Stimulated activated CD4-positive, alpha-beta T cell treated with anti-CD3 and anti-CD28 coated beads, Interleukin-12 subunit alpha, Interleukin-12 subunit beta, amount 100 ng/mL, for 48 hours (primary cell): Measurements from ENCODE around the gene MTFMT.
"Not testable (repeated sequence)": the region's sequence is repeated elsewhere in the genome, so short reads cannot be mapped to it uniquely, and the experiment has no call there.

ENCODE experiments used
- DNase-seq, 3 donors: peaks; one replicate each; pipeline ENCODE4 v3.0.0-alpha.2; 2020; ENCODE audit warnings: low read depth in 2 of 3, low spot score in 1 of 3

The MTFMT gene

GRCh38 chr15:65028921-65029735 is at the start of gene MTFMT:
MTFMT (minus strand) TSS chr15:65029639; CDS start chr15:65029613, 26 bp downstream.
- peak; percentile 78 to 94 (median 94) for DNase-seq

DNA sequence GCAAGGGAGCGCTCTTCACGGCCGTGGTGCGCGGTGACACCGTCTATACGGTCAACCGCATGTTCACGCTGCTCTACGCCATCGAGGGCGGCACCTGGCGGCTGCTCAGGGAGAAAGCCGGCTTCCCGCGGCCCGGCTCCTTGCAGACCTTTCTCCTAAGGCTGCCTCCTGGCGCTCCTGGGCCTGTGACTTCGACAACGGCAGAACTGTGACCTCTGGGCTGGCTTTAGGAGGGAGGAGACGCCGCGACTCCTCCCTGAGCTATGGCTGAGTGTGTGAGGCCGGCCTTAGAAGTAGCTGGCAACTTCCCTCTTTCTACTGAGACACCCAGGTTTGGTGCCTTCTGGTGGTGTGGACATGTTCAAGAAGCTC is 48.5 kb upstream of the MTFMT start:
- DNase-seq = peak; percentile 25 to 52 (median 35)

GRCh38 chr15:65077291-65077980 is 48.0 kb upstream of the MTFMT start:
- DNase-seq = no peak

GRCh38 chr15:65076486-65077290 is 47.2 kb upstream of the MTFMT start, which contains the start of gene KBTBD13:
KBTBD13 (plus strand) TSS chr15:65076746; CDS start chr15:65076816, 70 bp downstream.
- no peak for DNase-seq

DNA sequence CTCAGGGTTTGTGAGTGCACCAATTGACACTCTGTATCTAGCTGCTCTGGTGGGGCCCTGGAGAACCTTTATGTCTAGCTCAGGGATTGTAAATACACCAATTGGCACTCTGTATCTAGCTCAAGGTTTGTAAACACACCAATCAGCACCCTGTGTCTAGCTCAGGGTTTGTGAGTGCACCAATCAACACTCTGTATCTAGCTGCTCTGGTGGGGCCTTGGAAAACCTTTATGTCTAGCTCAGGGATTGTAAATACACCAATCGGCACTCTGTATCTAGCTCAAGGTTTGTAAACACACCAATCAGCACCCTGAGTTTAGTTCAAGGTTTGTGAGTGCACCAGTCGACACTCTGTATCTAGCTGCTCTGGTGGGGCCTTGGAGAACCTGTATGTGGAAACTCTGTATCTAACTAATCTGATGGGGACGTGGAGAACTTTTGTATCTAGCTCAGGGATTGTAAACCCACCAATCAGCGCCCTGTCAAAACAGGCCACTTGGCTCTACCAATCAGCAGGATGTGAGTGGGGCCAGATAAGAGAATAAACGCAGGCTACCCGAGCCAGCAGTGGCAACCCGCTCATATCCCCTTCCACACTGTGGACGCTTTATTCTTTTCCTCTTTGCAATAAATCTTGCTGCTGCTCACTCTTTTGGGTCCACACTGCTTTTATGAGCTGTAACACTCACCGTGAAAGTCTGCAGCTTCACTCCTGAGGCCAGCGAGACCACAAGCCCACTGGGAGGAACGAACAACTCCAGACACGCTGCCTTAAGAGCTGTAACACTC is 46.4 kb upstream of the MTFMT start:
- DNase-seq = not testable (repeated sequence)

GRCh38 chr15:65074946-65075345 is 45.5 kb upstream of the MTFMT start:
- DNase-seq = not testable (repeated sequence)

DNA sequence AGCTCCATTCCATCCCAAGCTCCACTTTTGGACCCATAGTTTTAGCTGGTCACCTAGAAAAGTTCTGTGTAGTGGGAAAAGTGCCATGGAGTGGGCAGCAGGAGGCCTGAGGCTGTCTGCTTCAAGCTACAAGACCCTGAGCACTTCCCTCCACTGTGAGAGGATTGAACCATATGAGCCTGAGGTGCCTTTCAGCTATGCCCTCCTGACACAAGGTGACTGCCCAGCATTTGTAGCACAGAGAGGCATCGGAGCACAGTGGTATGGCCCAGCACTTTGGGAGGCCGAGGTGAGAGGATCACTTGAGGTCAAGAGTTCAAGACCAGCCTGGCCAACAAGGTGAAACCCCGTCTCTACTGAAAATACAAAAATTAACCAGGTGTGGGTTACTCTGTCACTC is 43.2 kb upstream of the MTFMT start:
- no peak for DNase-seq

- DNase-seq = no peak
Measured at GRCh38 chr15:65072027-65072426, 42.6 kb upstream of the MTFMT start.

- no peak for DNase-seq
Measured at GRCh38 chr15:65071381-65071811, 42.0 kb upstream of the MTFMT start.

- no peak for DNase-seq
Measured at GRCh38 chr15:65069779-65070546, 40.5 kb upstream of the MTFMT start.

- no peak for DNase-seq
Measured at GRCh38 chr15:65069179-65069578, 39.7 kb upstream of the MTFMT start.

GRCh38 chr15:65068403-65068788 is 39.0 kb upstream of the MTFMT start:
- DNase-seq = no peak

- DNase-seq = no peak
Measured at GRCh38 chr15:65067645-65068402, 38.4 kb upstream of the MTFMT start, which contains the start of gene RASL12. RASL12 (minus strand) TSS chr15:65067991; CDS start chr15:65067835, 156 bp downstream.

- DNase-seq = no peak
Measured at GRCh38 chr15:65067317-65067644, 37.8 kb upstream of the MTFMT start.

DNA sequence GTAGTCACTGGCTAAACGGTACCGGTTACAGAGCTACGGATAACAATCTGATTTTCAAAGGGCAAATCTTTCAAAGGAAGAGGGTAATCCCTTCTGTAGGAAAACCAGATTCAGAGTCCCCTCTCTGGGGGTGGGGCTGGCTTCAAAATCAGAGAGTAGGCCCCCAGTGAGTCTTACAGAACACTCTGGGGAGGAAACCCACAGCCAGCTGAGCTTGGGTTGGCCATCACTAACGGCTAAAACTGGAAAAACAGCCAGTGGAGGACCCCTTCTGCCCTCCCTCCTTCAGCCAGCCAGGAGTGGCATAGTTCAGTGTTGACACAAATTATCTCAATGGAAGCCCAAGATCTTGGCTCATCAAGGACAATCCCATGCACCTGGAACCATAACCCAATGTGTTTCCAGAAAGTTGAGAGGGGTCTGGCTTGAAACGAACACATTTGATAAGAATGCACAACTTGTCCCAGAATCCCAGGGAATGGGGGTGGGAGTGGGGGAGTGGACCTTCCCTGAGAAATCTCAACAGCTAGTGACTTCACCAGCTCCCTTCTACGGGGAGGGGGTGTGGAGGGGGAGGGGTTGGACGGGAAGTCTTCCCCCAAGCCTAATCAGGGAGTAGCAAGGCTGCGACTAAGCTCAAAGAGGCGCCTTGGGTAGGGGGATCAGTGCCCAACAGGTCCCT is 37.3 kb upstream of the MTFMT start:
- no peak for DNase-seq

- no peak for DNase-seq
Measured at GRCh38 chr15:65066001-65066634, 36.7 kb upstream of the MTFMT start.

DNA sequence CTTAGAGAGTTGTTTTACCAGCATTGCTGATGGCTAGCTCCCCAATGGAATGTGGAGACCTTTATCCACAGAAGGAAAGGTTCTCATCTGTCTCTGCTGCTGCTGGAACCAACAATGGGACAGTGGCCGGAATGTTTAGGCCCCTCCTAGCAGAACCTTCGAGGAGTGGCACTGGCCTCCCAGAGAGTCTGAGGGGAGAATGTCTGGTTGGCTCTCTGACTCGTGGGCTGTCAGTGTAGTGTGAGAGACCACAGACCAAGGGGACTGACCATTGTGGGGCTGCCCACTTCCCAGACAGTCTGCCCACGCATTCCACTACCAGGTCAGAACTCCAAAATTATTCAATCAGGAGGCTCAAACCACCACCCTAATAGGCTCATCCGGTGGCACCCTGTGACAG is 33.3 kb upstream of the MTFMT start:
- no peak for DNase-seq

- no peak for DNase-seq
Measured at GRCh38 chr15:65062061-65062460, 32.6 kb upstream of the MTFMT start.
